ENCODE data around the gene VSTM2L.

Gene VSTM2L

DNA sequence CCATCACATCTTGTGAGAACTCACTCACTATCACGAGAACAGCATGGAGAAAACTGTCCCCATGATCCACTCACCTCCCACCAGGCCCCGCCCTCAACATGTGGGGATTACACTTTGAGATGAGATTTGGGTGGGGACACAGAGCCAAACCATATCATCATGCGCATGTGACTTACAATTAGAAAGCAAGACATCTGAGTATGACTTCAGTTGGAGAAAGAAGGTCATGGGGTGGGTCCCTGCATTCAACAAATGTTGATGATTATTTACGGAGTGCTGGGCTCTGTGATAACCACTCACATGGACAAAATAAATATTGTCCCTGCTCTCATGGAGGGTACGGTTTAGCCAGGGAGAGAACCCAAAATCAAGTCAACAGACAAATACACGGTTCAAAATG is 37.9 kb downstream of the VSTM2L start:
- TF ChIP-seq, protein P1, sequence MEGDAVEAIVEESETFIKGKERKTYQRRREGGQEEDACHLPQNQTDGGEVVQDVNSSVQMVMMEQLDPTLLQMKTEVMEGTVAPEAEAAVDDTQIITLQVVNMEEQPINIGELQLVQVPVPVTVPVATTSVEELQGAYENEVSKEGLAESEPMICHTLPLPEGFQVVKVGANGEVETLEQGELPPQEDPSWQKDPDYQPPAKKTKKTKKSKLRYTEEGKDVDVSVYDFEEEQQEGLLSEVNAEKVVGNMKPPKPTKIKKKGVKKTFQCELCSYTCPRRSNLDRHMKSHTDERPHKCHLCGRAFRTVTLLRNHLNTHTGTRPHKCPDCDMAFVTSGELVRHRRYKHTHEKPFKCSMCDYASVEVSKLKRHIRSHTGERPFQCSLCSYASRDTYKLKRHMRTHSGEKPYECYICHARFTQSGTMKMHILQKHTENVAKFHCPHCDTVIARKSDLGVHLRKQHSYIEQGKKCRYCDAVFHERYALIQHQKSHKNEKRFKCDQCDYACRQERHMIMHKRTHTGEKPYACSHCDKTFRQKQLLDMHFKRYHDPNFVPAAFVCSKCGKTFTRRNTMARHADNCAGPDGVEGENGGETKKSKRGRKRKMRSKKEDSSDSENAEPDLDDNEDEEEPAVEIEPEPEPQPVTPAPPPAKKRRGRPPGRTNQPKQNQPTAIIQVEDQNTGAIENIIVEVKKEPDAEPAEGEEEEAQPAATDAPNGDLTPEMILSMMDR (IDR thresholded peaks at IDR 0.05; ENCODE audit: low read depth, low read length) = no peak

DNA sequence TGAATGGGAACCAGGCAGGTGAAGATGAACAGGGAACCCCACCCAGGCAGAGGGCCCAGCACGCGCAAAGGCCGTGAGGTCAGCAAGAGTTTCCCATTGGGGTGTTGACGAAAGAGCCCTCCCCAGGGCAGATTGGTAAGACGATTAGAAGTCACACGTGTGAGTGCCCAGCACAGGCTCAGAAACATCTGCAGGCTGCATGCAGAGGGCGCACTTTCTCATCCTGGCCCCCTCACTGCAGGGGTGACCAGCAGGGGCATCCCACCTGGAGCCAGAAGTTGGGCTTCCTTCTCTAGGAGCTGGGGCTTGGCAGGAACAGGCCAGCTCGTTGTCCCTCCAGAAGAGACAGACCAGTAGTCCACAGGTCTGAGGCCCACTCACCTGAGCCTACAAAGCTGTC is 38.4 kb downstream of the VSTM2L start:
- H3K4me3 ChIP-seq (ENCODE audit: low read depth, low read length) = no peak overlapping the region

More for the DNA sequence above, 37.9 kb downstream of the VSTM2L start:
- H3K4me3 ChIP-seq (ENCODE audit: low read depth, low read length) = no peak overlapping the region

DNA sequence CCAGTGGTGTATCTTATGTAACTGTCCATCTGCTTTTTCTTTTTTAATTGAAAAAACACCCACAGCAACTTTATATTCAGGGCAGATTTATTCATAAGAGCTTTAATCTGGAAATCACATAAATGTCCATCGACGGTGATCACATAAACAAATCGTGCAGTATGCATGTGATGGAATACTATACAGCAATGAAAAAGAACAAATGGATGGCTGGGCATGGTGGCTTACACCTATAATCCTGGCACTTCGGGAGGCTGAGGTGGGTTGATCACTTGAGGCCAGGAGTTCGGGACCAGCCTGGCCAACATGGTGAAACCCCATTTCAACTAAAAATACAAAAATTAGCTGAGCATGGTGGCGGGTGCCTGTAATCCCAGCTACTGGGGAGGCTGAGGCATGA is 39.1 kb downstream of the VSTM2L start:
- TF ChIP-seq, protein P1 (IDR thresholded peaks at IDR 0.05; ENCODE audit: low read depth, low read length) = no peak
- H3K4me3 ChIP-seq (ENCODE audit: low read depth, low read length) = no peak overlapping the region

More for the DNA sequence above, 38.4 kb downstream of the VSTM2L start:
- TF ChIP-seq, protein P1 (IDR thresholded peaks at IDR 0.05; ENCODE audit: low read depth, low read length) = 0 out of 2 replicates have a peak, but pooled peaks have one; percentile 9

DNA sequence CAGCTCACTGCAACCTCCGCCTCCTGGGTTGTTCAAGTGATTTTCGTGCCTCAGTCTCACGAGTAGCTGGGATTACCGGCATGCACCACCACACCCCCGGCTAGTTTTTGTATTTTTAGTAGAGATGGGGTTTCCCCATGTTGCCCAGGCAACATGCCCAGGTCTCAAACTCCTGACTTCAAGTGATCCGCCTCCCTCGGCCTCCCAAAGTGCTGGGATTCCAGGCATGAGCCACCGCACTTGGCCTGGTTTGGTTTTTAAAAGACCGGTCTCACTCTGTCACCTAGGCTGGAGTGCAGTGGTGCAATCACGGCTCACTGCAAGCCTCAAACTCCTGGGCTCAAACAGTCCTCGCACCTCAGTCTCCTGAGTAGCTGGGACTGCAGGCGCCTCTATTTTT is 40.1 kb downstream of the VSTM2L start:
- H3K4me3 ChIP-seq (ENCODE audit: low read depth, low read length) = no peak overlapping the region
- TF ChIP-seq, protein P1 (IDR thresholded peaks at IDR 0.05; ENCODE audit: low read depth, low read length) = no peak

DNA sequence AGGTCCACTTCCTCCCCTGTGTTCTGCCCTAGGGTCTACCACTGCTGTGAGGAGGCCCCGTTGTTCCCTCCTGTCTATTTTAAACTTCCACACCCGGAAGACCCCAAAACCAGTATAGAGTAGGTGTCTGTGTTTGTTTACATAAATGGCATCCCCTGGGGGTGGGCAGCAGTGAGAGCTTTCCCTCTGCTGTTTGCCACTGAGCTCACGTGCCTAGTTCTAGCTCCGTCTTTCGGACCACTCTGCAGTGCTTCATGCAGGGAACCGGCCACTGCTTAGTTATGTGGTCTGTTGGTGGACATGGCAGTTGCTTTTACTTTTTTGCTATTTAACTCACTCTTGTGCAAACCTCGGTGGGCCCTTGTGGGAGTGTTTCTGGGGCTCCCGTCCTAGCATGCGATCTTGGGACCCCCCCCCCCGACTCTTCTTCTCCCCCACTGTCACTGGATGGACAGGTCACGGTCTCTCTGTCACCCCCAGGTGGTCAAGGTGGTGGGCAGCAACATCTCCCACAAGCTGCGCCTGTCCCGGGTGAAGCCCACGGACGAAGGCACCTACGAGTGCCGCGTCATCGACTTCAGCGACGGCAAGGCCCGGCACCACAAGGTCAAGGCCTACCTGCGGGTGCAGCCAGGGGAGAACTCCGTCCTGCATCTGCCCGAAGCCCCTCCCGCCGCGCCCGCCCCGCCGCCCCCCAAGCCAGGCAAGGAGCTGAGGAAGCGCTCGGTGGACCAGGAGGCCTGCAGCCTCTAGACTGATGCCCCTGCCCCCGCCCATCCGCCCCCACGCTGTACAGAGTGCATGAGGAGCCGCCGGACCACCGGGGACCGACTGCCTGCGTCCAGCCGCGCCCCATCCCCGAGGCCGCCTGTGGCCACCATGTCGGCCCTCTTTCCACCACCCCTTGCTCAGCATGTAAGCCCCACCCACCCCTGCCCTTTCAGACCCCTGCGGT is 40.9 kb downstream of the VSTM2L start:
- H3K4me3 ChIP-seq (ENCODE audit: low read depth, low read length) = no peak overlapping the region
- TF ChIP-seq, protein P1 (IDR thresholded peaks at IDR 0.05; ENCODE audit: low read depth, low read length) = no peak

DNA sequence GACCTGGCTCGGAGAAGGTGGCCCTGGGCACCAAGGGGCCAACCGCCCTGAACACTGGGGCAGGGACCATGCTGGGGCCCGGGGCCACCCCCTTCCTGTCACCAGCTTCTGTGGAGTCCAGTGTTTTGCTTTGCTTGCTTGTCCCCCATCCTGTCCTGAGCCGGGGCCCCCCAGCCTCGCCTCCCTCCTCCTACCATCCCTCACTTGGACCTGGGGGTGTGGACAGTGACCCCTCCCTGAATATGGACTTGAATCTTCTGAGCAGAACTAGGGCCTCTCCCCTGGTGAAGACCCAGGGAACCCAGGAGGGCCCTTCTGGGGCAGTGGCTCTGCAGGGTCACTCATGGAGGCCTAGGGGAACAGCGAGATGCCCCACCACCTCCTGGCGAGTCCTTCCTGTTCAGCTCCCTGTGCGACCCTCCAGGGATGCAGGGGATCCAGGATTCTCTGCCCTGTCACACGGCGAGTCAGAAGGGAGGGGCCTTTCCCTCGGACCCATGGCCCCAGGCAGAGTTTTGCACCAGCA is 41.6 kb downstream of the VSTM2L start:
- no peak overlapping the region for H3K4me3 ChIP-seq (ENCODE audit: low read depth, low read length)
- TF ChIP-seq, protein P1 (IDR thresholded peaks at IDR 0.05; ENCODE audit: low read depth, low read length) = no peak

DNA sequence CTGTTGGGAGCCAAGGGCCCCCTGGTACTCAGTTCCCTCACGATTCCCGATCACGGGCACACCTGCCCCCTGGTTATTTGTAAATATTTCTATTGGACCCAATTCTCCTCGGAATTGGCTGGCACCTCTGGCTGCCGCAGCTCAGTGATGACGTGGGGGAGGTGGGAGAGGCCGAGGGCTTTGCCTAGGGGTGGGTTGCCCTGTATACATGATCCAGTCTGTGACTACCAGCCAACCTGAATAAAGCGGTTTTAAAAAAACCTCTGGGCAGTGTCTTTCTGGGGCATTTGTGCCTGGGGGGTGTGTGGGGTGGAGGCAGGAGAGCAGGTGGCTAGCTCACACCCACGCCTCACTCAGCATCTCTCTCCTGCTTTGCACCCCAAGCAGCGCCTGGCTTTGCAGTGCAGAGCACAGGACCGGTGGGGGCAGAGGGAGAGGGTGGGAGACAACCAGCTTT is 42.2 kb downstream of the VSTM2L start:
- TF ChIP-seq, protein P1 (IDR thresholded peaks at IDR 0.05; ENCODE audit: low read depth, low read length) = no peak
- no peak overlapping the region for H3K4me3 ChIP-seq (ENCODE audit: low read depth, low read length)
